ENCODE data around the gene GRHL1.

GRHL1 gene

DNA sequence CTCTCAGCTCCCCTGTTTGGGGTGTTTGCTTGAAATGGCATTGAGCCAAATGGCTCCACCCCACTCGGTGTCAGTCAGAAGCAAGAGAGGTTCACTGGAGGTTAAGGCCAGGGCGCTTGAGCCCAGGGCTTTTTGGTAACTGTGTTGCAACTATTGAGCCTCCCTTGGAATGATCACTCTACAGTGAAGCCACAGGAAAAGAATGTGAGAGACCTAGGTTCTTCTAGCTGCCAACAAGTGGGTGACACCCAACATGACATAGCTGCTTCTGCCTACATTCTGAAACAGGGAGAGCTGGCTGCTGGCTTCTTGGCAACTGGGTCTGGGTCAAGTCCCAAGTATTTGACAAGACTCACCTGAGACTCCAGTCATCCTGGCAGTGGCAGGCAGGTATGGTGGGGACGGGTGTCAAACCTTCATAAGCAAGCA lies 7.1 kb upstream of the GRHL1 start:
- no peak overlapping the region for H3K27ac ChIP-seq
- H3K36me3 ChIP-seq, result no peaks in the 10 kb centered on the region
- peaks cover 0 to 4% (median 0%) of the 10 kb centered on the region in 4 donors for H3K4me1 ChIP-seq
- no peaks in the 10 kb centered on the region for H3K9me3 ChIP-seq
- intact Hi-C loops (cut with DNase I; ENCODE audit: low total_unique reads), result loop anchor here (10.0 kb wide), 1 partner anchor 130 kb away; no protein-coding TSS in a partner anchor
- no peak for TF ChIP-seq CTCF (IDR thresholded peaks at IDR 0.05)
- H3K4me3 ChIP-seq, result no peak overlapping the region
- H3K27me3 ChIP-seq, result peaks cover 0 to 10% of the 10 kb centered on the region in 2 donors
- no peak for DNase-seq

DNA sequence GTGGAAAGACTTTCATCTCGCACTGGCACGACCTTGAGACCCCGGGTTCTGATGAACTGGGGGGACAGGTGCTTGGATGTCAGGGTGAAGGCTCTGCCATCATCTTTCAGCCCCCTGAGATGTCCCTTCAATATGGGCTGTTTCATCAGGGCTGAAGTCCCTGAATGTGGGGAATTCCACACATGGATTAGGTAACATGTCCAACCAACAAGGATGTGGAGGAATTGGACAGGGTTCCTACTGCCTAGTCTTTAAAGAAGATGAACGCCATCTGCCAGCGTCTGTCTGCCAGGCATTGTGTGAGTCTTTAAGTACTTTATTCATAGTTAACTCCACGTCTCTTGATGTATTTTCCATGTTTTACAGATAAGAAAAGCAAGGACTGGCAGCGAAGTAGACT lies 5.9 kb upstream of the GRHL1 start:
- no peaks in the 10 kb centered on the region for H3K36me3 ChIP-seq
- H3K27ac ChIP-seq, result no peak overlapping the region
- no peak for TF ChIP-seq CTCF (IDR thresholded peaks at IDR 0.05)
- H3K27me3 ChIP-seq, result peaks cover 0 to 10% of the 10 kb centered on the region in 2 donors
- H3K9me3 ChIP-seq, result no peaks in the 10 kb centered on the region
- no peak for DNase-seq
- H3K4me1 ChIP-seq, result peaks cover 0 to 6% (median 4%) of the 10 kb centered on the region in 4 donors
- no peak overlapping the region for H3K4me3 ChIP-seq
- intact Hi-C loops (cut with DNase I; ENCODE audit: low total_unique reads), result loop anchor here (10.0 kb wide), 1 partner anchor 131 kb away; no protein-coding TSS in a partner anchor

DNA sequence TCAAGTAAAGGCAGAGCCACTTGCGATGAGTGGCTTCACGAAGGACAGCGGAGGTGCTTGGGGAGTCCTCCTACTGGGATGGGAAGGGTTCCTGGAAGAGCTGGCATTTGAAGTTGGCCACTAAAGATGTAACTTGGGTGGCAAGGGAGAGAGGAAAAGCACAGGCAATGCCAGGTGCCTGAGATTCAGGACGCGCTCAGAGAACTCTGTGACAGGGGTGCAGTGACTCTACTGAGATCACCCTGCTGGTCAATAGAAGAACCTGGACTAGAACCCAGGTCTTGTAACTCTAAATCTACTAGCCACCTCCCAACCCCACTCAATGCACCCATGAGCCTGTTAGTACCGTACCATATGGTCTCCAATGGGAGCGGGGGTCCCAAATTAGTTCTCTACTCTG lies 5.4 kb upstream of the GRHL1 start:
- no peak for DNase-seq
- H3K36me3 ChIP-seq, result no peaks in the 10 kb centered on the region
- TF ChIP-seq CTCF (IDR thresholded peaks at IDR 0.05), result no peak
- H3K4me1 ChIP-seq, result peaks cover 0 to 10% (median 6%) of the 10 kb centered on the region in 4 donors
- H3K27me3 ChIP-seq, result peaks cover 0 to 10% of the 10 kb centered on the region in 2 donors
- no peak overlapping the region for H3K4me3 ChIP-seq
- intact Hi-C loops (cut with DNase I; ENCODE audit: low total_unique reads), result loop anchor here (10.0 kb wide), 1 partner anchor 131 kb away; no protein-coding TSS in a partner anchor
- H3K27ac ChIP-seq, result no peak overlapping the region
- no peaks in the 10 kb centered on the region for H3K9me3 ChIP-seq

DNA sequence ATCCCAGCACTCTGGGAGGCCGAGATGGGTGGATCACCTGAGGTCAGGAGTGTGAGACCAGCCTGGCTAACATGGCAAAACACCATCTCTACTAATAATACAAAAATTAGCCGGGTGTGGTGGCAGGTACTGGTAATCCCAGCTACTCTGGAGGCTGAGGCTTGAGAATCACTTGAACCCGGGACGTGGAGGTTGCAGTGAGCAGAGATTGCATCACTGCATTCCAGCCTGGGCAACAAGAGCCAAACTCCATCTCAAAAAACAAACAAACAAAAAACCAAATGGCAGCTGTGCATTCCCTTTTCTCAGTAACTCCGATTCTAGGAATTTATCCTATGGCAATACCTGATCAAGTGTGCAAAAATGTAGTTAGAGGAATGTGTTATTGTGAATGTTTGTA lies 4.7 kb upstream of the GRHL1 start:
- no peaks in the 10 kb centered on the region for H3K36me3 ChIP-seq
- no peak overlapping the region for H3K4me3 ChIP-seq
- H3K4me1 ChIP-seq, result peaks cover 0 to 11% (median 4%) of the 10 kb centered on the region in 4 donors
- no peak for DNase-seq
- no peak overlapping the region for H3K27ac ChIP-seq
- H3K27me3 ChIP-seq, result peaks cover 0 to 10% of the 10 kb centered on the region in 2 donors
- intact Hi-C loops (cut with DNase I; ENCODE audit: low total_unique reads), result loop anchor here (10.0 kb wide), 1 partner anchor 132 kb away; no protein-coding TSS in a partner anchor
- TF ChIP-seq CTCF (IDR thresholded peaks at IDR 0.05), result no peak
- H3K9me3 ChIP-seq, result no peaks in the 10 kb centered on the region

DNA sequence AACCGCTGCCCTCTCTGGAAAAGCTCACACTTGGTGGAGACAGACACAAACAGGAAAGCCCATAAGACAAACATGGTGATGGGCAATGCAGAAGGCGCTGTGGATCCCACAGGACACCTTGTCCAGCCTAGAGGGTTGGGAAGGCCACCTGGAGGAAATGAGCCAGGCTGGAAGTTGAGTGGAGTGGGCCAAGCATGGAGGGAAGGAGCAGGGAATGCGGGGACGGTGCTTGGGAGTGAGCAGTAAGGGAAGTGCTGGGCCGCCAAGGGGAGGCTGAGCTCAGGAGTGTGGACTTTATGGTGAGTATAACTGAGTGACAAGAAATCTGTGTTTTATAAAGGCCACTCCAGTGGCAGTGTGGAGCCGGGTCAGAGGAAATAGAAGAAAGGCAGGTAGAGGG lies 2.8 kb upstream of the GRHL1 start:
- no peaks in the 10 kb centered on the region for H3K36me3 ChIP-seq
- no peak for TF ChIP-seq CTCF (IDR thresholded peaks at IDR 0.05)
- intact Hi-C loops (cut with DNase I; ENCODE audit: low total_unique reads), result loop anchor here (10.0 kb wide), 1 partner anchor 134 kb away; no protein-coding TSS in a partner anchor
- no peak overlapping the region for H3K4me3 ChIP-seq
- H3K4me1 ChIP-seq, result peaks cover 0 to 16% (median 9%) of the 10 kb centered on the region in 4 donors
- no peak for DNase-seq
- H3K27ac ChIP-seq, result no peak overlapping the region
- no peaks in the 10 kb centered on the region for H3K9me3 ChIP-seq
- peaks cover 0 to 10% of the 10 kb centered on the region in 2 donors for H3K27me3 ChIP-seq
